IPS DF 4.7 (cell line): Measurements from ENCODE around the gene GREB1.

ENCODE experiments used
- DNase-seq: peaks from one replicate; pipeline ENCODE4 v3.0.0-alpha.2; 2013; ENCODE audit warnings: low spot score; ENCODE audit errors: extremely low read depth

The GREB1 gene

DNA sequence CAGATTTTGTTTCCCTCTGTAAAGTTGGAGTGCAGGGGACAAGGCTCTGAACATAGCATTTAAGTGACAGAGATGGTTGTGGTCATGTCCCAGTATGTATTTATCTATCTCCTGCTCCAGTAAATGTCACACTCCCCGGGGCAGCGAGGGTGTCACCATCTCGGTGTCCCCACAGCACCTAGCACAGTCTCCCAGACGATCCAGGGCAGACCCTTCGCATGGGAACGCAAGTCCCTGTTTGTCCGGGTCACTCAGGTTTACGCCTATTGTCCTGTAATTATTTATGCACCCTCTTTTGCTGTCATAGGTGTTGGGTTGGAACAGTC is 148.7 kb downstream of the GREB1 start:
- DNase-seq, result no peak

DNA sequence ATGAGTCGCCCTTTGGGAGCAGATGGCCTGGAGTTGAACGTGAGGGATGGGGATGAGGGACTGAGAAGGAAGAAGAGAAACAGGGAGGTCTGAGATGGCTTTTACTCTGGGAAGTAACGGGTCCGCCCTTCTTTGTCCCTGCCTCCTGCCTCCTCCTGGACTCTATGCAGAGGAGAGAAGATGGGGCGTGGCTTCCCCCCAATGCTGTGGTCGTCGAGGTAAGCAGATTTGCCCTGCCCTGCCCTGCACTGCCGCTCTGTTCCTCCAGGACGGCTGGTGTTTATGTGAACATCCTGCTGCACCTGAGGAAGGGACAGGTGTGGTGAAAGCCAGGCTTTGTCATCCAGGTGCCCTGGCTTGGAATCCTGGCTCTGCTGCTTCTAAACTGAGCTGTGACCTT is 149.6 kb downstream of the GREB1 start:
- no peak for DNase-seq

DNA sequence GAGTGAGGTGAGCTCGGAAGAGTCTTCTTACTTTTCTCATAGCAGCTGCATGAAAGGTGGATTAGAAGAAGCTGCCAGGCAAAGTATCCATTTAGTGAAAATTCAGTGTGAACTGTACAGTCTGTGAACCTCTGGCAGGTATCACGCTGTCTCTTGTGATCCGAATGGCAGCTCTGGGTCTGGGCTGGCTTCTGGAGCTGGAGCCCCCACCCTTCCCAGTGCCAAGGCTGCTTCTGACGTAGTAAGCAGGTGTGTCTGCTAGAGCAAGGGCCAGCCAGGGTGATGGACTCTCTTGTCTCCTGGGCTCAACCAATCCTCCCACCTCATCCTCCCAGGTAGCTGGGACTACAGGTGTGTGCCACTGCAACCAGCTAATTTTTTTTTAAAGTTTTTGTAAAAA is 150.1 kb downstream of the GREB1 start:
- DNase-seq, result no peak

DNA sequence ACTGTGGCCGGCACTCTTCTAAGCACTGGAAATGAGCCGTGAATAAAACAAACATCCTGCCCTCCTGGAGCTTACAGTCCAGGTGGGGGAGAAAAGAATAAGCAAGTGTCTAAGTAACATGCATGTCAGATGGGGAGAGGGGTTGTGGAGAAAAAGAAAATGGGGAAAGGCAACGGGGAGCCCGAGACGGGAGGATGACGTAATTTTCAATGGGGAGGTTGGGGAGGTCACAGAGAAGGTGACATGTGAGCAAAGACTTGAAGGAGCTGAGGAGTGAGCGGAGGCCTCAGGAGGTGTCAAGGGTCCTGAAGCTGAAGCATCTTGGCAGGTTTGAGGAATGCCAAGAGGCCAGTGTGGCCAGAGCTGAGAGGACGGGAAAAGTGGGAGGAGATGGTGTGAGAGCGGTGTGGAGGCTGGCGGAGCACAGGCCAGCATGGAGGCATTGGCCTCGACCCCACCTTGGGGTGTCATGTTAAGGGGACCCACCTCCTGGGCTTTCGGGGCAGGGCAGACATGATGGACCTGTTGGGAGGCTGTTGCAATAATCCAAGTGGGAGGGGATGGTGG is 151.1 kb downstream of the GREB1 start:
- DNase-seq, result no peak

DNA sequence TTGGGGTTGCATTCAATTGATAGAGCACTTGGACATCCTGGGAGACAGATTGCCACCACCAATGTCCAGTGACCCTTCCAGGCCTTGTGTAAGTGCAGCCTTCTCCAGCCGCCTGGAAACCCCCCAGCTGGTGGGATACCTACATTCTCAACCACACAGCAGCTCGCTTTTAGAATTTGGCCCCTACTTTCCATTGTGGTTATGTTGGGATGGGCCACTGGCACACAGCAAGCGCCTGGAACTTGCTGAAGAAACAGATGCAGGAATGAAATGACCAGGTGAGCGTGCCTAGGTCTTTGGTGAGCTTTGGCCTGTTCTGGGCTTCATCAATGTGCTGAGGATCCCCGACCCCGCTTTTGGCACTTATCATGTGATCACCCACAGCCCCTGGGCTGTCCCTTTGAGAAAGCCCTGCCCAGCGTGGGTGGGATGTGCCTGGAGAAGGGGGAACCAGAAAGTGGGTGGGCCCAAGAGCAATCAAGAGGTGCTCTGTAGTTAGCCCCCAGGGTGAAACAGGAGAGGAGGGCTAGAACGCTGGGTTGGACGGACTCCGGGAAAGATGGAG is 152.1 kb downstream of the GREB1 start:
- DNase-seq, result no peak

DNA sequence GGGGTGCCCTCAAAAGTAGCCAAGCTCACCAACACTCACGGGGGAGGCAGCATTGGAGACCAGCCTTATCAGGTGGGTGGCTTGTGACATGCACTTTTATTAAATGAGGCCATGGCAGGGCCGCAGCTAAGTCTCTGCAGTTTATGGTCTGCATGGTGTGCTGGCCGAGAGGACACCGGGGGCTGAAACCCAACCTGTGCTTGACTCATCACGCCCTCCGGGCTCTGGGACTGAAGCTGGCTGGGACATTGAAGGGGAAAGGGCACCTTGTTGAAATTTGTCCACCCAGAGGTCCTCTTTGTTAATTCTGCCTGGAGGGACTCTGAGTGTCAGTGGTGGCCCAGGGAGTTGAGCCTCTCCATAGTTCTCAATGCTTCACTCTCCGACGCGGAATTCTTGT is 153.9 kb downstream of the GREB1 start:
- no peak for DNase-seq

DNA sequence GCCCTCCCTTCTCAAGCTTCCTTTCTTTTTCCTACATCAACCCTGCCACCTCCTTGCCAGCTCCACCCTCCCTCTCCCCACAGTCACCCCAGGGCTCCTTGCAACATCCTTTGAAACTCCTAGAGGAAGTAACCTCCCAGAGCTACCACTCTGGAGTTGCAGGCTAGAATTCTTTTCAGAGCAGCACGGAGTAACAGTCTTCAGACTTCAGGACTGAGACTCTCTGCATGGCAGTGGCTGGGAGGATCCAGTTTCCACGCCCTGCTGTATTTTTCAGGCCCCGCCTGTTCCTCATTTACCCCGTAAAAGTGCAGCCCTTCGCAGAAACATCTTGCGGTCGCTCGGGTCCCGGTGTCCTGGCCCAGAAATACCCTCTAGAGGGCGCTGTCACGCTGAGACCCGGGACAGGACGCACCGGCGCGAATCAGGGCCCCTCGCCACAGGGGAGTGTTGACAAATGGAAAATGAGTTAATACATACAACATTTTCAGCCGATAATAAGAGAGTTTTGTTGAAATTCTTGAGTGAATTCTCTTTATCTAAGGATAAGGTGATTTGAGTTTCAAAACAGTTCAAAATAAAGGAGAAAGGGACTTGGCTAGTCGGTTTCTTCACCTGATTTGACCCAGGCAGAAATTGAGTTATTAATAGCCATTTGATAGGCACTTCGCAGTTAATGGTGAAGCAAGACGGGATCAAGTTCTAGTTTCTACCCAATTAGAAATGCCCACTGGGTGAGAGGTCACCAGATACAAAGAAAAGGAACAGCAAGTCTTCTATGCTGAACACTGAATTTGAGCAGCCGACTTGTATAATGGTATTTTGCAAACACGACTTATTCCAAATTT is 154.6 kb downstream of the GREB1 start:
- no peak for DNase-seq

DNA sequence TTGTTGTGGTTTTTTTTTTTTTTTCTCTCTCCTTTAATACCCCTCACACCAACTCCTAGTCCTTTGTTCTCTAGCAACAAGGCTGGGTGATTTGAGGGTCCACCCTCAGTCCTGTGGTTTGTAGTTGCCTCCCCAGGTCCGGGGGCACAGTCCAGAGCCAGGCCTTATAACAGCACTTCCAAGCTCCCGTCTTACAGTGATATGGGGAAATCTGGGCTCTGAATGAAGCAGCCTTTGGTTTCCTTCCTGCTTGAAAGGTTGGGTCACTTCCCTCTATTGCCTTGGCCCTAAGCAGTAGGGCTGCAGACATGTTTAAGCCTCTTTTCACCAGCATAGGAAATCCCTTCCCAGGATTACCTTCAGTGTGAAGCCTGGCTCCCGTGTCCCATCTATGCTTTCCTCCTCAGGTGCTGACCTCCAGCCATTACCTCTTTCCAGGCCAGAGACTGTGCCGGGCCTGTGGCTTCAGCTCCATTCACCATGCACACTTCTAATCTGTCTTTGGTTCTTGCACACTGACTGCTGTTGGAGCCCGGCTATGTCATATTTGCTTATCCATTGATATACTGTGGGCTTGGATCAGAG is 157.3 kb downstream of the GREB1 start:
- DNase-seq, result no peak
